NOMO-1 treated with DMSO at 0.1 percent for 48 hours (cell line): ENCODE data around the gene TNFRSF14.

ENCODE experiments used
- DNase-seq: peaks from one replicate; lab custom pipeline; 2025; ENCODE audit not compliant: unreplicated experiment; lab: John Stamatoyannopoulos, UW

Gene TNFRSF14

DNA sequence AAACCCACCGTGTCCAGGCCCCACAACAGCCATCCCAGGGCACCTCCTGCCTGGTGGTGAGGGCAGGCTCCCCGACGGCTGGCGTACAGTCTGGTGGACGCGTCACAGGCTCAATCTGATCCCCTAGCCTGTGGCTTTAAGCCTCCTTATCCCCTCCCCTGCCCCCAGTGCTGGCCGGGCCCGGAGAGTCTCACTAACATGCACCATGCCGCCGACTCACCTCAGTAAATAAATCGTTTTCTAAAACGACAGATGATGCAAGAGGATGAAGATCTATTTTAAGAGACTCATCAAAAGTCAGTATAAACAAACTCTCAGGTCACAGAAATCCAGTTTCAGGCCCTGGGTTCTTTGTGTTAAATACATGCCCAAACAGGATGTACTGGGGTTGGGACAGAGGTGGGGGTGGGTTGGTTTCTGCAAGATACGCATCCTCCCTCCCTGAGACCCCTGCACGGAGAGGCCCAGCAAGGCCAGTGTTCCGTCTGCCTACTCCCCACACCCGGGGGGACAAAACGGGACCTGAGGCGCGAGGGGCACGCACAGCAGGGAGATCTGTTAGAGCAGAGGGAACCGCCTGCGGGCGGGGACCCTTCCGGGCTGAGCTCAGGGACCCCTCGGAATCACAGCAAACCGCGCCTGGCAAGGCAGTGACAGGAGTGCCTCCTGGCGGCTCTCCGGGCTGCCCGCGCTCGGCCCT, 32.8 kb upstream of the TNFRSF14 start:
- no peak for DNase-seq

DNA sequence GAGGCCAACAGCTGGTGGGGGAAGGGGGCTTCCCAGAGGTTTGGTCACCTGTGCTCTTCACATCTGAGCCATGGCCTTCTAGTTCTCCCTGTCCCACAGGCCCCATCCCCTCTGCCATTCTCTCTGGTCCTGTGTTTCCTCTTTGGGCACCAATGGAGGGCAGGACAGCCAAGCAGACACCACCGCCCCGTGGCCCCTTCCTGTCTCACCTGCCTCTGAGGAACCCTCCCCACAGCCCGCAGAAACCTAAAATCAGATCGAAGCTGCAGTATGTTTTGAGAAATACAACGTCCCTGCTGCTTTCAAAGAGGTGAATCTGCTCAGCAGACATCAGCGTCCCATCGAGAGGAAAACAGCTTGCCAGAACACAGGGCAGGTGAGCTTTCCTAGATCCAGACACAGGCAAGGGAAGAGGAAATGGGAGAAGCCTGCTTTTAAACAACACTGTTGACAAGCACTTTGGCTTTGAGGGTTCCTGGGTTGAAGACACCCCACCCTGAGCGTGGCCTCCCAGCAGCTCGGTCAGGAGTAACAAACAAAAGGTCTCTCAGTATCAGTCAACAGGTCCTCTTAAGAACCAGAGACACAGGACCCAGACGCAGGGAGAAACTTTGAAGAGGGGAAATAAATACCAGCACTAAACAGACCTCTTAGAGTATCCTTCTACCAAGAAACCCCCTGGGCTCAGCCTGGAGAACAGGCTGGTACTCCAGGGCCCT, 32.1 kb upstream of the TNFRSF14 start:
- DNase-seq, result no peak

DNA sequence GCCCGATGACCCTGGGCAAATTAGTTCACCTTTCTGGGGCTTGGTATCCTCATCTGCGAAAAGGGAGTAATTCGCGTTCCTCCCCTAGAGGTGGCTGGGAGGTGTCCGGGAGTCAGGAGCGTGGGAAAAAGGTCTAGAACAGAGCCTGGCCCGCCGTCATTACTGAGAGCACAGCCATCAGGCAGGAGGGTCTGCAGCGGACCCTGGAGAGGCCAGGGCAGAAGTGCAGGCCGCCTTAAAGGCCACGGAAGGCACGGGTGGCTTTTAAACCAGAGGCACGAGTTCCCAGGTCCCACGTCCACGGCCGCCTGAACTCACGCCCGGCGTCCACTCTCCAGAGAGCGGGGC, 30.6 kb upstream of the TNFRSF14 start:
- no peak for DNase-seq

DNA sequence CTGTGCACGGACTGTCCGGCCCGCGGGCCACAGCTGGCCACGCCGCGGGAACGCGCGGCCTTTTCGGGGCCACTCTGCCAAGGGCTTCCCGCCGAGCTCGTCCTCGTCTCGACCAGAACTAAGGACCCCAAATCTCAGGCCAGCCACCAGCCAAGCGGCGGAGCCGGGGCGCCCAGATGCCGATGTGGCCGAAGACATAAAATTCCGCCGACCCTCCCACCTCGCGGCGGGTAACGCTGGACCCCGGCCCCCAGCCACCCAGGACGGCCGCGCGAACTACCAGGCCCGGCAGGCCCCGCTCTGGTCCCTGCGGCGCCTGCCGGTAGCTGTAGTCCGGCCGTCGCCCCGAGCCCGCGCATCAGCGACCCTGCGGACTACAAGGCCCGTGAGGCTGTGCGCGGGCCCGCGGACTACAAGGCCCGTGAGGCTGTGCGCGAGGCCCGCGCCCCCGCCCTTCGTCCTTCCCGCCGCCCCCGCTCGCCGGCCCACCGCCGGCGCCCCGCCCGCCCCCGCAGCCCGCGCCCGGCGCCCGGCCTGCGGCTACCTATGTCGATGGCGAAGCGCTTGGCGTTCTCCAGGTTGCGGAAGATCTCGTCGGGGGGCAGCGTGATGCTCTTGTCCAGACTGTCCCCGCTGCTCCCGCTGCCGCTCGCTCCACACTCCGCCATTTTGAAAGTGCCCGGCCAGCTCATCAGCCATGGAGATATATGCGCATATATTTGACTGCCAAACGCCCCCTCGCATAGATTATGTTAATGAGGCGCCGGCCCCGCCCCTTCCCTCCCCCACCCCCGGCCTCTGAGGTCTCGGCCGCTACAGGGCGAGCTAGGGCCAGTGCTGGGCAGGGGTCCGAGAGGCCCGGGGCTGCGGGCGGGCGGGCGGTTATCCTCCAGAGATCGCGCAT, 30.0 kb upstream of the TNFRSF14 start, which contains the start of gene PANK4:
Gene PANK4, minus strand, starts transcription at position 677 of the 904 bp plus-strand sequence. Its CDS starts 9 bp downstream, at position 668.
- DNase-seq, result peak; percentile 88

DNA sequence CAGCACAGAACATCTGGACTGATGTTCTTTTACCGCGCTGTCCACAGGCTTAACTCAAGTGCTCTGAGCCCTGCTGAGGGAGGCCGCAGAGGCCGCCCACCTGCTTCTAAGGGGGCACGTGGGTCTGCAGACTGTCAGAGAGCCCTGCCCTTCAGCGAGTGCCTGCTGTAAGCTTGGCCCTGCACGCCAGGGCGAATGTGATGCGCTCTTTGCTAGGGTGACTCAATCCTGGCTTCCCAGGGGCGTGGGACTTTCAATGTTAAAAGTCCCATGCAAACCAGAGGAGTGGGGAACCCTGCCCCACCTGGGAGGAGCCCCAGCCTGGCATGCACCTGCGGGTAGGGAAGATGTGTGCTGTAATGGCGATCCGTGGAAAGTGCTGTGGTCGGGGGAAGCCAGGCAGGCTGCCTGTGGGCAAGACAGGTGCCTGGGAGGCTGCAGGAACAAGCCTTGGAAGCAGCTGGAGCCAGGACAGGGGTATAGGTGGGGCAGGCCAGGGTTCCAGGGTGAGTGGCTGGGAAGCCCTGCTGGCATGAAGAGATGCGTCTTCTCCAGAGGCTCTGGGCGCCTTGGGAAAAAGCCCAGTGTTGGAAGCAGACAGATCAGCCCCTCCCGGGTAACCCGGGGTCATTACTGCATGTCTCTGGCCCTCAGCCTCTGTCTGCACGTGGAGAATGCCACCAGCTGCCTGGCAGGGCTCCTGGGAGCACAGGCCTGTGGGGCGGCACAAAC, 29.2 kb upstream of the TNFRSF14 start:
- DNase-seq, result no peak

DNA sequence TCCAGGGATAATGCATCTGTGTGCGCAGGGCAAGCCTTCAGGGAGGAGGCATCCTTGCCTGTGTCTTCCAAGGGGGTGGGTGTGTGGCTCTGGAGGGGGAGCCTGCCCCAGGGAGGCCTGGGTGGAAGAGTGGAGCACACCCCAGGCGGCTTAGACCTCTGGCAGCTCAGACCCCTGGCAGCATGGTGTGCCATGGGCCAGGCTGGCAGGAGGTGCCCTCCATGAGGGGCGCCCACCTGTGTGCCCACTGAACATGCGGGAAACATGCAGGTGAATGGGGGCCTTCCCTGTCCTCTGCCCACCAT, 28.7 kb upstream of the TNFRSF14 start:
- DNase-seq, result no peak

DNA sequence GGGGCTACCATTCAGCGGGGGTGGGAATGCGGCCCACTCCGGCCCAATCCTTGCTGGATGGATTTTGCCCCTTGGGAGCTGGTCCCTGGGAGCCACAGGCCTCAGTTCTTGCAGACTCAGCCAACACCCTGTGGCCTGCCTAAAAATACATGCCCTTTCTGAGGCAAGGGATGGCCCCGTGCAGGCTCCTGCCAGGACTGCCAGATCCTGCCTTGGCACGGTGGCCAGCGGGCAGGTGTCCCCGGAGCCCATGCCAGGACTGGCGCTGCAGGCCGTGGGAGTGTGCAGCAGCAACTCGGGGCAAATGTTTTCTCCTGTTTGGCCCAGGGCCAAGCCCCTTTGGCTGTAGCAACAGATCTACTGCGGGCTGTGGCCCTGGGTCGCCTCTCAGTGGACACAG, 28.2 kb upstream of the TNFRSF14 start:
- DNase-seq, result no peak

DNA sequence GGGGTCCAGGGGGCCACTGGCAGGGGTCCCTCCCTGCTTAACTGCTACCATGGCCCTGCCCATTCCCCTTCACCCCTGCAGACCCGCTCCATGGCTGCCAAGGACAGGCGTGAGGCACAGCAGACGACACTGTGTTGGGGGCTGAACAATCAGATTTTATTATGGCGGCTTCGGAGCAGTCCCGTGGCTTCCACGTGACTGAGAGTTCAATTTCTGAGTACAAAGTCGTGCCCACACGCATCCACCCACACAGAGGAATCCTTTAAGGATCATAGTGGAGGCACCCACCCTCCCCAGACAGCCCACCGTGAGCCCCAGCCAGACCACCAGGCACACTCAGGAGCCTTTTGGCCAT, 27.6 kb upstream of the TNFRSF14 start:
- DNase-seq, result no peak

DNA sequence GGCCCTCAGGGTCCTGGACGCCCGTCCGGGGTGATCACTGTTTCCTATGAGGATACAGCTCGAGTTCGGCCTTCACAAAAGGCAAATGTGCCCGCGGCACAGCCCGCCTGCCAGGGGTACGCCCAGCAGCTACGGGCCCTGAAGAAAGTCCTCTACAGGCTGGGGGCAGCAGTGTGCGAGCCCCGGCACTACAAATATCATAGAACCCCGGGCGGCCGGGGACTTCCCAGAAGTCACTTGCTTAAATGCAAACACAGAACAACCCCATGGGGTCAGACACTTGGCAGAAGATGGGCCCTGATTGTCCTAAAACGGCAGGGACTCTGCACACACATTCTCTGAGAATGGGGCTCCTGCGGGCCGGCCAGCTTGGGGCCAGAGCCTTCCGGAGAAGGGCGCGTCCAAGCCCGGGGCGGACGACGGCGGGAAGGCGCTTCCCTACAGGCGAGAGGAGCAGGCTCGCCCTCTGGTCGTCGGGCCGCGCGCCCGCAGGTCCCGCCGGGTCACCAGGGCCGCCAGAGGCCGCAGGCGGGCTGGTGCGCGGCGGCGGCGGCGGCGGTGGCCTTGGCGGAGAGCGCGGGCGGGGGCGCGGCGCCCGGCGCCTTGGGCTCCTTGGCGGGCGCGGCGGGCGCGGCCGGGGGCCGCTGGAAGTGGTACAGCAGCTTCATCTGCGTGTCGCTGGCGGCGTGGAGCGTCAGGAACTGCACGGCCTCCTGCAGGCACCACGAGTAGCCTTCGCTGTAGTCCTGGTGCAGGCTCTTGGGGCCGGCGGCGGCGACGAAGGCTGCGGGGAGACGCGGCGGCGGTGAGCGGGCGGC, 27.0 kb upstream of the TNFRSF14 start:
- DNase-seq, result peak; percentile 5

DNA sequence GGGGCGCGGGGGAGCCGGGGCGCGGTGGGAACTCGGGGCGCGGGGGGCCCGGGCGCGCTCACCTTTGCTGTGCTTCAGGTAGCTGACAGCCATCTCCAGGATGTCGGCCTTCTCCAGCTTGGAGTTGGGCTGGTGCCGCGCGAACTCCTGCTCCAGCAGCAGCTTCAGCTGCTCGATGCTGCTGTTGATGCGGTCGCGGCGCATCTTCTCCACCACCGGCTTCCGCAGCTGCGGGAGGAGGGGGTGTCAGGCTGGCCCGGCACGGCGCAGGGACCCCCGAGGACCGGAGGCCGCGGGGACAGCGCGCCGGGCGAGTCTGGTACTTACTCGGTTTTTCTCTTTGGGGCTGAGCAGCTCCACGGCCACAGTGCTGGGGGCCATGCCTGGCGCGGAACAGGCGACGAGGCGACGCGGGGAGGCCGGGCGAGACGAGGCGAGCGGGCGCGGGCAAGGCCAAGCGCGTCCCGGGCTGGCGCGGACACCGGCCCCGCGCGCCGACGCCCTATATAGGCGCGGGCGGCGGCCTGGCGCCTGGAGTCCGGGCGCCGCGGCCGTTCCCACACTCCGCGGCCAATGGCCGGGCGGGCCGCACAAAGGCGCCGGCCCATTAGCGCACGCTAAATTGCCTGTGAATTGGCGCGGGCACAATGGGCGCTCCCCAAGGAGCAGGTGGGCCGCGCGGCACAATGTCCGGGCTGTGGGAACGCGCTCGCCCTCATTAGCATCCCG, 26.2 kb upstream of the TNFRSF14 start, which contains the start of gene HES5:
Gene HES5, minus strand, starts transcription at position 480 of the 729 bp plus-strand sequence. Its CDS starts 99 bp downstream, at position 381.
- no peak for DNase-seq

DNA sequence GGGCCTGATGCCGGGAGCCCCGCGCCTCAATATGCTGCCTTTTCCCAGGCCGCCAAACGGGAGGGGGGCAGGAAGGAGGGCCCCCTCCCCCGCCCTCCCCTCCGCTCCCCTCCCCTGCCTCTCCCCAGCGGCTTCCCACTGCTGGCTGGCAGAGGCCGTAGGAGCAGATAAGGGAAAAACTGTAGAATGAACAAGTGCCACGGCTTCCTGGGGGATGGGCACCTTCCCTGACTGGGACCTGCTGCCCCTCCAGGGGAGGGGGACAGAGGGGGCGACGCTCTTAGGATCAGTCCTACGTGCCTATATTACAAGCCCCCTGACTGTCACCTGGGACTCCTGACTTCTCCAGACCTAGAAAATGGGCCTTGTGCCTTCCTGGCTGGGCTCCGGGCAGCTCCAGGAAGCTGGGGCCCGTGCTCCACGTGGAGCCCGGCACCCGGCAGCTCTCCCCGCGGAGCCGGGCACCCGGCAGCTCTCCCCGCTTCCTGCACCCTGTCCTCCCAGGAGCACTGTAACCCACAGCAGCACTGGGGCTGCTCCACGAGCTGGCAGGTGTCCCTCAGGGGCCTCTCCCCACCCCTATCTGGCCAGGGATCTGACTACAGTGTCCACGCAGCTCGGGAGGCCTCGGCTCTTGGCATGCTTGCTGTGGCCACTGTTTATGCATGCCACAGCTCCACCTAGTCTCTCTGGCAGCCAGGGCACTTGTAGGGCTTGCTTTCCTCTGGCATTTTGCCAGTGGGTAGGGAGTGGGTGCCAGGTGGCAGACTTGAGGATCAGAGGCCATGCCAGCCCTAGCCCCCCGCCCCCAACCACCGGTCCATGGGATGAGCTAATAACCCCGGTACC, 25.4 kb upstream of the TNFRSF14 start:
- no peak for DNase-seq

DNA sequence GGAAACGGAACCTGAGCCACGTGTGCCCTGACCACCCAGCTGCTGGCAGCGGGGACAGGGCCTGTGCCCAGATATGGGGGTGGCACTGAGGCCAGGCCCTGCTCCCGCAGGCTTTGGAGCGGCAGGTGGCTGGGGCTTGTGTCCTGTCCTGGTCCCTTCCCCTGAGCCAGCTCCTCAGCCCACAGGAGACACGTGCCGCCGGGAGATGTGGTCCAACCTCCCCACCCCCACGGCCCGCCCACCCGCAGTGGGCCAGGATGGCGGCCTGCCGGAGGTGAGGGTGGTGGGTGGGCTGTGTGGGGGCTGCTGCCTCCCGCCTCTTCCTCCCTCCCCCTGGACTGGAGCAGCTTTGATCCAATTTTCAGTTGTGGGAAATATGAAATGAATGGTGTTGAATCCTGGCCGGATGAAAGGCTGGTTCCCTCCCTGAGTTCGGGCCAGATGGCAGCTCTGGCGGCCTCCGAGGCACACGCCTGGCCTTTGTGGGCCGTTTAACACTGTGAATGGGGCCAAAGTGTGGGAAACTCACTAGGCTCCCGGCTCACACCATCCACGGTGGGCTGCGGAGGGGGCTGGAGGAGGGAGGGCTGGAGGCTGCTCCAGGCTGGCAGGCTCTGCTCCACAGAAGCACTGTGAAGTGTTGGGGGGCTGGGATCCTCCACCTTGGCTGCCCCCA, 23.5 kb upstream of the TNFRSF14 start:
- no peak for DNase-seq

DNA sequence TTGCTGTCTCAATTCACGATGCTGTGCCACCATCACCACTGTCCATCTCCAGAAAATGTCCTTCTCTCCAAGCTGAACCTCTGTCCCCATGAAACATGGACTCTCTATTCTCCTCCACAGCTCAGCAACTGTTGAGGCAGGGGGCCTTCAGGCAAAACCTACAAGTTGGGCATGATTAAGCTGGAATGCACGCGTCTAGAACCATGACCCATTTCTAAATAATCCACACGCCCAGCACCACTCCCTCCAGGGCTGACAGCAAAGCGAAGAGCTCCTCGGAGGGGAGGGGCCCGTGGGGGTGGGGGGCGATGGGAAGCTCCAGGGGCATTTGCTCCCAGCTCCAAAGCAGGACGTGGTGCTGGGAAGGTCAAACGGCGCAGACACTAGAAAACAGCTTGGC, 22.8 kb upstream of the TNFRSF14 start:
- DNase-seq, result no peak

DNA sequence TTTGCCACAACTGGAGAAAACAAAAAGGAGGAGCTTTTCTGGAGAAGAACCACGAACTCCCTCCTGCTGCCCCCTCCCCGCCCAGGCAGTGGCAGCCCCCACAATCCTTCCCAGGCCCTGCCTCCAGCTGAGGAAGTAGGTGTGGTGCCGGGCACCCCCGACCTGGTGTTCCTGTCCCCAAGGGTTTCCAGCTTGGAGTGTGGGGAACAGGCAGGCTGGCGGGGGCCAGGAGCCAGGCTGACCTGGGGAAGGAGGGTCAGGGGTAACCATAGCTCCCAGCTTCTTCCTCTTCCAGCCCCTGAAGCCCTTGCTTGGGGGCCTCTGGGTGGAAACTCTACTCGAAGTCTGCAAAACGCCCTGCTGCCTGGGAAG, 21.9 kb upstream of the TNFRSF14 start:
- DNase-seq, result no peak

DNA sequence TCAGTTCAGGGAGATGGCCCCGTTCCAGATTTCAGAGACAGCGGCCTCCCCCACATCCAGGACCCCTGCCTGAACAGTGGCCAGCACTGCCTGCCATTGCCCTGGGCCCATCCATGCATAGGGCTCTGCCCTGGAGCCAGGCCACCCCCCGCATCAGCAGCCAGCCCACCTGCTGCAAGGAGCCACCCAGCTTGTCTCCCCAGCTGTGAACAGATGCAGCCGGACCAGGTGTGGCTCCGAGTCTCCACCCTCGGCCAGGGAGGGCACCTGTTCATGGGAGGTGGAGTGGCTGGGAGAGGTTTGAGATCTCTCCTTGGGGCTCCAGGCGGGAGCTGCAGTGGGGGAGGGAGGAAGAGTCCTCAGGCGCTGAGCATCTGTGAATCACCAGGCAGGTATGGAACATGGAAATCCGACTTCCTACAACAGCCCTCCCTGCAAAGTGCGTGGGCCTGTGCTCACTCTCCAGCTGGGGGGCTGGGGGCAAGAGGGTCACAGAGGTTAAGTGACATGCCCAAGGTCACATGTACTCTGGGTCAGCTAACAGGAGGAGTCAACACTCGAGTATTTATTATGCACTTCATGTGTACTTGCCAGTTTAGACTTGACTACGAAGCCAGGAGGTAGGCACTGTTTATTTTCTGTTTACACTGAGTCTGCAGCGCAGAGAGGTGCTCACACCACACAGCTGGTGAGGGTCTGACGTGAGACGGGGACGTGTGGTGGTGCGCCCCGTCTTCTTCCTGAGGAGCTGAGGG, 21.3 kb upstream of the TNFRSF14 start:
- no peak for DNase-seq

DNA sequence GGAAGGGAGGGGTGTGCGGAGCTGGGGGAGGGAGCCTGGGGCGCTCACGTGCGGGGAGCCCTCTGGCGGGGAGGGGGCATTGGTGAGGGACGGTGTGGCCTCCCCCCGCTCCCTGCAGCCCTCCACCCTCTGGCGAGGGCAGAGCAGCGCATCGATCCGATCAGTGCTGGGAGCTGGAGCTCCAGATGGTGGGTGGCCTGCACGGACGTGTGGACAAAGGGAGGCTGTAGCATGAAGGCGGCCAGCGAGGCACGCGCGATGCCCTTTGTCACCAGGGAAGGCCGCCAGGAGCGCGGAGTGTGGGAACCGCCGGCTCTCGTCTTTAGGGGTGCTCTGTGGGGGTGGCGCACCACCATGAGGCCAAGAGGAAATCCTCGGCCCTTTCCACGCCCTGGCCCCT, 20.7 kb upstream of the TNFRSF14 start:
- DNase-seq, result no peak

DNA sequence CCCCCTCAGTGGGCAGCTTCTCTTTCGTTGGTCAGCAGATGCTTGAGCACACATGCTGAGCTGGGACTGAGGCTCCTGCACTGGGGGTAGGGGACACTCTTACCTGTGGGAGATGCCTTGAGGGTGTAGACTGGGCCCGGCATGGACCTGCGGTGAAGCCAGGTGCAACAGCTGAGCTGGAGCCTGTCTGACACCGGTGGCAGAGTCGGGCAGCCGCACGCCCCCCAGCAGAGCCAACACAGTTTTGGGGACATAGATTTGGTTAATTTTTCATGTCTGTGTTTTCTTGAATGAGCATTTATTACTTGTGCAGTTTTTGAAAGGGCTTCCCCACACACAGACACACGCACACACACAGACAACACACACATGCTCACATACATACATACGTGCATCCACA, 20.2 kb upstream of the TNFRSF14 start:
- DNase-seq, result no peak

DNA sequence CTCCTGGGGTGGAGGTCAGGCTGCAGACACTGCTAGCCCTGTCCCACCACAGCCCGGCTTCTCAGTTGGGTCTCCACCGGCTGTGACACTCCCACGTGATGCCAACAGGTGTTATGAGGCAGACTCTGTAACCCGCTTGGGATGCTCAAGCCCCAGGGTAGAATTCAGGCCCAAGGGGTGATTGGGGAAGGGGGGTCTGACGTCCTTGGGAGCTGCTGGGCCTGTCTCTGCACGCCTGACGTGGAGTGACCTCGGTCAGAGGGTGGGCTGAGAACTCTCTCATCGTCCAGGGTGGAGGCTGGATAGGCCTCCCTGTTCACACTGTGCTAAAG, 18.4 kb upstream of the TNFRSF14 start:
- DNase-seq, result no peak
